GM21825 (cell line): ENCODE results near the gene OR8D2.
"Not testable (repeated sequence)": the region's sequence is repeated elsewhere in the genome, so short reads cannot be mapped to it uniquely, and the experiment has no call there.

Source experiments
- ATAC-seq: cut with Tn5 transposase; IDR thresholded peaks from one replicate; pipeline ENCODE4 v1.9.1; 2021; ENCODE audit warnings: mild to moderate bottlenecking, moderate library complexity; ENCODE audit not compliant: unreplicated experiment

OR8D2 gene

DNA sequence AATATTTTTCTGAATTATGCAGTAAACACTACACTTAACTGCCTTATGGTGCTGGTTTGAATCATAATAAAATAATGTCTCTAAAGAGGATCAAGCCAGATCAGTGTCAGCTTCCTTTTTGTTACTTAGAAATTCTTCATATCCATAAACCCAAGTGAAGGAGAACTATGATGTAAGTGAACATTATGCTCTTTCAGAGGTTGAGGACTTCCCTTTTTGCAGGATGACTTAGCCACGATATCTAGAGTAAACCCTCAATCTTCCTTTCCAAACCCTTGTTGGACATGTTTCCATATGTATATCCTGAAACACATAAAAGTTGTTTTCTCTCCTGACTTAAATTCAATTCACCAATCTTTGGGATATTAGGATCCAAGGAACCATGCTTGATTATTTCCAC, 25.3 kb downstream of the OR8D2 start:
- no peak for ATAC-seq

DNA sequence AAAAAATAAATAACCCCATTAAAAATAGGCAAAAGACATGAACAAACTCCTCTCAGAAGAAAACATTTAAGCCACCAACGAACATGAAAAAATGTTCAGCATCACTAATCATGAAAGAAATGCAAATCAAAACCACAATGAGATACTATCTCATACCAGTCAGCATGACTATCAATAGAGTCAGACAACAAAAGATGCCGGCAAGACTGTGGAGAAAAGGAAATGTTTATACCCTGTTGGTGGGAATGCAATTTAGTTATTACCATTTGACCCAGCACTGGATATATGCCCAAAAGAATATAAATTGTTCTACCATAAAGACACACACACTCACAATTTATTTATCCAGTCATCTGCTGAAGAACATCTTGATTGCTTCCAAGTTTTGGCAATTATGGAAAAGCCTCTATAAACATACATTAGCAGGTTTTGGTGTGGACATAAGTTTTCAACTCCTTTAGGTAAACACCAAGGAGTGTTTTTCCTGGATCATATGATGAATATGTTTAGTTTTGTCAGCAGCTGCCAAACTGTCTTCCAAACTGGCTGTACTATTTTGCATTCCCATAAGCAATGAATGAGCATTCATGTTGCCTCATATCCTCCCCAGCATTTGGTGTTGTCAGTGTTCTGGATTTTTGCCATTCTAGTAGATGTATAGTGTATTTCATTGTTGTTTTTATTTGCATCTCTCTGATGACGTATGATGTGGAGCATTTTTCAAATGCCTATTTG, 34.2 kb downstream of the OR8D2 start:
- ATAC-seq, result no peak

DNA sequence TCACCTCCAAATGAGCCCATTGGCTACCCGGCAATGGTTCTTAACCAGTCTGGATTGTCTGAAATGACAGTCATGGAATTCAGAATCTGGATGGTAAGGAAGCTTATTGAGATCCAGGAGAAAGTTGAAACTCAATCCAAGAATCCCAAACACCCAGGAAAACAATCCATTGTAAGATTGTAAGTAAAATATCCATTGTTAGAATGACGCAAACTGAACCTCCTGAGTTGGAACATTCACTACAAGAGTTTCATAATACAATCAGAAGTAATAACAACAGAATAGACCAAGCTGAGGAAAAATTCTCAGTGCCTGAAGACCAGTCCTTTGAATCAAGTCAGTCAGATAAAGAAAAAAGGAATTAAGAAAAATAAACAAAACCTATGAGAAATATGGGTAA, 41.7 kb downstream of the OR8D2 start:
- no peak for ATAC-seq

DNA sequence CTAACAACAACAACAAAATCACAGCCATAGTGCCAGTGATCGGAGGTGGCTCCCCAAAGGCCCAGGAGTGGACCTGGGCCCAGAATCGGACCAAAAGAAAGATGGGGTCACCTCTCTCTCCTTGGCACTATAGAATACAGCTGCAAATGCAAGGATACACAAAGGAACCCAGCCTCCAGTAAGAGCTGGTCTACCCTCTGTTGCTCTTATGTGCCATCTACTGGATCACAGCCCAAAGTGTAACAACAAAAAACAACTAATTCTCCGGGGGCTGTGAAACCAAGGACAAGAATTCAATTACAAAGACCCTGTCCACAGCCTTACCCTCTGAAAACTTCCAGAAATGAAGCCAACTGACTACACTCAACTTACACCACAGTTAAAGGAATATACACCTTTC, 42.2 kb downstream of the OR8D2 start:
- no peak for ATAC-seq

DNA sequence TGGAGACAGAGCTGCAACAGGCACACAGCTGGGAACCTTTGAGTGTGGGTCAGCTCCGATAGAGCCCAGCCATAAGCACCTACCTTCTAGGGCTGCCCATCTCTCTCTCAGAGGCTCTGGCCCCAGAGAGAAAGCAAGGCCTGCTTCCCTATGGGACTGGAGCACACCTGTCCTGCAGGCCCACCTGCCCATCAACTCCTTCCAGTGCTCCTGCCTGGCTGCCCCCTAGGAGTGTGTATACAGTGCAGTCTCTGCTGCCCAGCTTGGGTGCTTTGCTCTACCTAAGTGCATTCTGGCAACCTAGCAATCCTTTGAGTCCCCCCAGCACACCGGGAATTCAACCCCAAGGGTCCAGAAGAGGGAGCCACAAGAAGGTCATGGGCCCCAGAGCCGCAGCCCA, 42.8 kb downstream of the OR8D2 start:
- ATAC-seq, result no peak

DNA sequence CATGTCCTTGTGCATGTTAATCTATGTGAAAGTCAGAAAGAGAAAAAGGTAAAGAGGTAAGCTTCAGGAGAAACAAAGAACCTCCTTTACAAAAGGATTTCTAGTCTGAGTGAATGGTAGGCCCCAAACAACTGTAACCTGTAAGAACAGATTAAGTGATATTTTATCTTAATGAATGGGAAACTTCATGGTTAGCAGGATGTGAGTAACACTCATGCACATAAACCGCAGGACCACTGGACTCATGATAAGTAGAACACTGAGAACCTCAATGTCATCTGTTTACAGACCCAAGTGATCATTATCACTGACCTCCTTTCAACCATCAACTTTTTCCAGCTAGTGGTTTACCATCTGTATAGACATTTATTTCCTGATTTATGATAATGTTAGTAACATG, 43.9 kb downstream of the OR8D2 start:
- no peak for ATAC-seq

DNA sequence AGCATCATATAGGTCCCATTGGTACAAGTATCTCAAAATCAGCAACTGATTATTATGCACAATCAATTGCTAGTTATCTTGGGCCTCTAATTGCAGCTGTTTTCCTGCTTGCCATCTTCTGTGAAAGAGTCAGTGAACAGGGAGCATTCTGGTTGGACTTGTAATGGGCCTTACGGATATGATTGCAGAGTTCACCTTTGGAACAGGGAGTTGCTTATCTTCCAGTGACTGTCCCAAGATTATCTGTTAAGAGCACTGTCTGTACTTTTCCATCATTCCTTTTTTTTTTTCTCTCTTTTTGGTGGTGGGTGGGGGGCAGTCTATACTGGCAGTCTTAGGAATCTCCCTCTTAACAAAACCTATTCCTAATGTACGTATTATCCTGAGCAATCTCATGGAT, 46.0 kb downstream of the OR8D2 start:
- ATAC-seq, result no peak

DNA sequence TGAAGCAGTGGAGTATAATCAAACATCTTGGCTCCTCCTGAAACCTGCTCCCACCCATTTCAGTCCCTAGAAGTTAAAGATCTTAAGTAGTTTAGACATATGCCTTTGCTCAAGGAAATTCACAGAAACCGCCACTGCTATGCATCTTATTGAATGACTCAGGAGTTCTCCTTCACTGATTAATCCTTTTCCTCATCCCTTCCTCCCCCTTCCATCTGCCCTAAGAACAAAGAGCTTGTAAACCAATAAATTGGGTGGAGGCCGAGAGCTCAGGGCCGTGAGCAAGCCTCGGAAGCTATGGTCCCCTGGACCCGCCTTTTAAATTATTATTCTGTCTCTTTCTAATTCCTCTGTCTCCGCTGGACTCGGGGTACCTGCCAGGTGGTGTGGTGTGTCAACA, 49.1 kb downstream of the OR8D2 start:
- not testable (repeated sequence) for ATAC-seq
